Measurements from ENCODE around the gene SHLD1.

- TF ChIP-seq PATZ1 (CRISPR knock-in tag; IDR thresholded peaks at IDR 0.05; ENCODE audit: borderline replicate concordance) (no peak), ZFP3 (CRISPR knock-in tag; IDR thresholded peaks at IDR 0.05) (no peak), RARB (CRISPR knock-in tag; IDR thresholded peaks at IDR 0.05) (no peak), ZNF70 (CRISPR knock-in tag; IDR thresholded peaks at IDR 0.05) (no peak), ZFP30 (CRISPR knock-in tag; IDR thresholded peaks at IDR 0.05) (no peak), ZC3H10 (CRISPR knock-in tag; IDR thresholded peaks at IDR 0.05) (no peak), ZNF565 (CRISPR knock-in tag; conservative IDR thresholded peaks at IDR 0.05; ENCODE audit: low read depth) (no peak), TOX (CRISPR knock-in tag; IDR thresholded peaks at IDR 0.05; ENCODE audit: borderline replicate concordance) (no peak), GLIS3 (CRISPR knock-in tag; IDR thresholded peaks at IDR 0.05) (no peak; the same call in 1 of the 2 replicates), CSDC2 (CRISPR knock-in tag; IDR thresholded peaks at IDR 0.05) (no peak), ZNF8 (CRISPR knock-in tag; IDR thresholded peaks at IDR 0.05) (no peak), BACH2 (CRISPR knock-in tag; IDR thresholded peaks at IDR 0.05; ENCODE audit: borderline replicate concordance) (no peak), SNAI2 (CRISPR knock-in tag; IDR thresholded peaks at IDR 0.05) (no peak), ARNTL (CRISPR knock-in tag; IDR thresholded peaks at IDR 0.05; ENCODE audit: borderline replicate concordance, low read depth) (no peak)
Observed at GRCh38 chr20:5746064-5746463, 4.1 kb upstream of the SHLD1 start.
